ENCODE results near the gene C12orf60.

- TF ChIP-seq CTCF (IDR thresholded peaks at IDR 0.05; ENCODE audit: borderline replicate concordance, extremely low read depth, low read length, poor library complexity, severe bottlenecking) (no peak), EZH2 (IDR thresholded peaks at IDR 0.05; ENCODE audit: borderline replicate concordance, low read depth, low read length, severe bottlenecking) (no peak)
These were observed at the start of gene C12orf60, which contains the start of gene WBP11 for GRCh38 chr12:14803011-14803829.
